OCI-M2 (cell line): ENCODE results near the gene NXN.
"Not testable (repeated sequence)": the region's sequence is repeated elsewhere in the genome, so short reads cannot be mapped to it uniquely, and the experiment has no call there.

ENCODE experiments used
- DNase-seq: peaks from one replicate; lab custom pipeline; 2025; ENCODE audit not compliant: unreplicated experiment; lab: John Stamatoyannopoulos, UW

NXN gene

GRCh38 chr17:896454-896853 lies 83.1 kb downstream of the NXN start:
- no peak for DNase-seq

GRCh38 chr17:892958-893357 lies 86.6 kb downstream of the NXN start:
- DNase-seq: no peak

GRCh38 chr17:888998-889441 lies 90.6 kb downstream of the NXN start:
- DNase-seq: no peak

- no peak for DNase-seq
Measured at GRCh38 chr17:887551-888209, 91.9 kb downstream of the NXN start.

- DNase-seq: no peak
Measured at GRCh38 chr17:885971-886571, 93.5 kb downstream of the NXN start.

- no peak for DNase-seq
Measured at GRCh38 chr17:883586-883962, 96.0 kb downstream of the NXN start.

GRCh38 chr17:882827-883585 lies 96.6 kb downstream of the NXN start:
- no peak for DNase-seq

GRCh38 chr17:881778-882177 lies 97.8 kb downstream of the NXN start:
- DNase-seq: no peak

GRCh38 chr17:880443-881269 lies 98.9 kb downstream of the NXN start:
- no peak for DNase-seq

- DNase-seq: no peak
Measured at GRCh38 chr17:879546-880442, 99.8 kb downstream of the NXN start.

GRCh38 chr17:877630-878029 lies 101.9 kb downstream of the NXN start:
- DNase-seq: no peak

GRCh38 chr17:876272-876671 lies 103.3 kb downstream of the NXN start:
- no peak for DNase-seq

- not testable (repeated sequence) for DNase-seq
Measured at GRCh38 chr17:874590-874989, 105.0 kb downstream of the NXN start.

- DNase-seq: no peak
Measured at GRCh38 chr17:872855-873254, 106.7 kb downstream of the NXN start.

- DNase-seq: no peak
Measured at GRCh38 chr17:871751-872519, 107.6 kb downstream of the NXN start.

GRCh38 chr17:869567-870525 lies 109.7 kb downstream of the NXN start:
- no peak for DNase-seq

GRCh38 chr17:869086-869485 lies 110.5 kb downstream of the NXN start:
- DNase-seq: no peak

GRCh38 chr17:867896-868489 lies 111.6 kb downstream of the NXN start:
- DNase-seq: no peak
